ENCODE data around the gene MFAP4.

Gene MFAP4

GRCh38 chr17:19382531-19383444, 4.2 kb downstream of the MFAP4 start:
- DNase-seq (ENCODE audit: extremely low read depth, insufficient read length), result no peak
- no peaks in the 10 kb centered on the region for H3K27me3 ChIP-seq (replicated peaks; ENCODE audit: control insufficient read depth, insufficient read depth, low read length)
- H3K4me3 ChIP-seq (replicated peaks; ENCODE audit: low read depth, low read length), result no peak overlapping the region
- TF ChIP-seq CTCF (IDR thresholded peaks at IDR 0.05; ENCODE audit: insufficient read depth, low read length, poor library complexity, severe bottlenecking), result no peak
- peaks cover 34% of the 10 kb centered on the region for H3K36me3 ChIP-seq (ENCODE audit: control insufficient read depth, insufficient read depth, low read length)

GRCh38 chr17:19381741-19382444, 5.1 kb downstream of the MFAP4 start:
- H3K4me3 ChIP-seq (replicated peaks; ENCODE audit: low read depth, low read length), result no peak overlapping the region
- H3K36me3 ChIP-seq (ENCODE audit: control insufficient read depth, insufficient read depth, low read length), result peaks cover 34% of the 10 kb centered on the region
- DNase-seq (ENCODE audit: extremely low read depth, insufficient read length), result no peak
- TF ChIP-seq CTCF (IDR thresholded peaks at IDR 0.05; ENCODE audit: insufficient read depth, low read length, poor library complexity, severe bottlenecking), result no peak
- H3K27me3 ChIP-seq (replicated peaks; ENCODE audit: control insufficient read depth, insufficient read depth, low read length), result no peaks in the 10 kb centered on the region

- Histone ChIP-seq H3K4me3 (replicated peaks; ENCODE audit: low read depth, low read length) (no peak overlapping the region), H3K36me3 (ENCODE audit: control insufficient read depth, insufficient read depth, low read length) (peaks cover 34% of the 10 kb centered on the region), H3K27me3 (replicated peaks; ENCODE audit: control insufficient read depth, insufficient read depth, low read length) (no peaks in the 10 kb centered on the region)
- no peak for TF ChIP-seq CTCF (IDR thresholded peaks at IDR 0.05; ENCODE audit: insufficient read depth, low read length, poor library complexity, severe bottlenecking)
- DNase-seq (ENCODE audit: extremely low read depth, insufficient read length), result no peak
Measured at GRCh38 chr17:19381361-19381740, 5.6 kb downstream of the MFAP4 start.

DNA sequence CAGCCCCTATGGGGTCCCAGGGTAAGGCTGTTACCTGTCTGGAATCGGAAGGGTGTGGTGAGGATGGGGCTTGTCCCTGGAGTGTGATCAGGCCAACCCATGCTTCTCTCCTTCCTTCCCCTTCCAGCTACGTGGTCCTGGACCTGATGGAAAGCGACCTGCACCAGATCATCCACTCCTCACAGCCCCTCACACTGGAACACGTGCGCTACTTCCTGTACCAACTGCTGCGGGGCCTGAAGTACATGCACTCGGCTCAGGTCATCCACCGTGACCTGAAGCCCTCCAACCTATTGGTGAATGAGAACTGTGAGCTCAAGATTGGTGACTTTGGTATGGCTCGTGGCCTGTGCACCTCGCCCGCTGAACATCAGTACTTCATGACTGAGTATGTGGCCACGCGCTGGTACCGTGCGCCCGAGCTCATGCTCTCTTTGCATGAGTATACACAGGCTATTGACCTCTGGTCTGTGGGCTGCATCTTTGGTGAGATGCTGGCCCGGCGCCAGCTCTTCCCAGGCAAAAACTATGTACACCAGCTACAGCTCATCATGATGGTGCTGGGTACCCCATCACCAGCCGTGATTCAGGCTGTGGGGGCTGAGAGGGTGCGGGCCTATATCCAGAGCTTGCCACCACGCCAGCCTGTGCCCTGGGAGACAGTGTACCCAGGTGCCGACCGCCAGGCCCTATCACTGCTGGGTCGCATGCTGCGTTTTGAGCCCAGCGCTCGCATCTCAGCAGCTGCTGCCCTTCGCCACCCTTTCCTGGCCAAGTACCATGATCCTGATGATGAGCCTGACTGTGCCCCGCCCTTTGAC, 6.3 kb downstream of the MFAP4 start:
- H3K4me3 ChIP-seq (replicated peaks; ENCODE audit: low read depth, low read length), result no peak overlapping the region
- DNase-seq (ENCODE audit: extremely low read depth, insufficient read length), result no peak
- peaks cover 34% of the 10 kb centered on the region for H3K36me3 ChIP-seq (ENCODE audit: control insufficient read depth, insufficient read depth, low read length)
- H3K27me3 ChIP-seq (replicated peaks; ENCODE audit: control insufficient read depth, insufficient read depth, low read length), result no peaks in the 10 kb centered on the region
- TF ChIP-seq CTCF (IDR thresholded peaks at IDR 0.05; ENCODE audit: insufficient read depth, low read length, poor library complexity, severe bottlenecking), result no peak

DNA sequence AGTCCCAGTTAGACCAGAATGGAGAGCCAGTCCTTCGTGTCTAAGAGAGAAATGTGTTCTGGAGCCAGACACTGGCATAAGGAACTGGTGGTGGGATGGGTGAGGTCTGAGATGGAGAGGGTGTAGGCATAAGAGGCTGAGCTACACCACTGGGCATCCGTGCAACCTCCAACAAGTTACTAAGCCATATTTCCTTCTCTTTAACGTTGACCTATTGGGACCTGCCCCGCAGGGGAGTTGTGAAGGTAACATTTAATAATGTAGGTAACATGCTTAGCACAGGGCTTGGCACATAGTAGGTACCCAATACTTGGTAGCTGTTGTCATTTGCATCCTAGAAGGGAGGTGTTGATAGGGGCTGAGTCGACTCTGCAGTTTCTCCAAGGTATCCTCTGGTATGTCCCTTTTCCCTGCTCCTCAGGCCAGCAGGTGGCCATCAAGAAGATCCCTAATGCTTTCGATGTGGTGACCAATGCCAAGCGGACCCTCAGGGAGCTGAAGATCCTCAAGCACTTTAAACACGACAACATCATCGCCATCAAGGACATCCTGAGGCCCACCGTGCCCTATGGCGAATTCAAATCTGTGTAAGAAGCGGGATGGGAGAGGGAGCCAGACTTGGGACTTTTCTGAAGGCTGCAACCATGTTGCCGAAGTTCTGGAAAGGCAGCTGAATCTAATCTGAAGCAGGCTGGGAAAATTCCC, 7.5 kb downstream of the MFAP4 start:
- Histone ChIP-seq H3K27me3 (replicated peaks; ENCODE audit: control insufficient read depth, insufficient read depth, low read length) (no peaks in the 10 kb centered on the region), H3K4me3 (replicated peaks; ENCODE audit: low read depth, low read length) (peak overlapping the region; percentile 86), H3K36me3 (ENCODE audit: control insufficient read depth, insufficient read depth, low read length) (peaks cover 30% of the 10 kb centered on the region)
- DNase-seq (ENCODE audit: extremely low read depth, insufficient read length), result no peak
- TF ChIP-seq CTCF (IDR thresholded peaks at IDR 0.05; ENCODE audit: insufficient read depth, low read length, poor library complexity, severe bottlenecking), result no peak

Data from GM06990 (cell line).